G401 (cell line): ENCODE data around the gene DHCR7. TPM values are rescaled to one million over a fixed set of nuclear protein-coding genes. Genes with fewer than 3 reads are reported as not detected.

ENCODE experiments used
- DNase-seq: peaks from one replicate; pipeline ENCODE4 v3.0.0-alpha.2; 2015; ENCODE audit warnings: low spot score
- in situ Hi-C: cut with HindIII; loops from 2 replicates; pipeline ENCODE4 v1.10.0; 2016; ENCODE audit warnings: low sequenced_read_pairs, mixed read lengths
- total RNA-seq: library from RNA; depleted of rRNA; stranded (reverse); fragments of >200 nt; shearing (Covaris generic); gene quantifications from 2 replicates; pipeline ENCODE4 v1.2.3, GENCODE V29; 2014

The DHCR7 gene
- total RNA-seq, 1 experiment from 2014 or later = 71.8 TPM

GRCh38 chr11:71443736-71444445 lies 4.3 kb downstream of the DHCR7 start:
- in situ Hi-C loops = no loop called here
- no peak for DNase-seq

GRCh38 chr11:71442880-71443279 lies 5.3 kb downstream of the DHCR7 start:
- no peak for DNase-seq
- in situ Hi-C loops = no loop called here

- DNase-seq = no peak
- in situ Hi-C loops = no loop called here
Measured at GRCh38 chr11:71442123-71442522, 6.1 kb downstream of the DHCR7 start.

GRCh38 chr11:71441251-71441650 lies 6.9 kb downstream of the DHCR7 start:
- DNase-seq = no peak
- in situ Hi-C loops = no loop called here

- in situ Hi-C loops = no loop called here
- no peak for DNase-seq
Measured at GRCh38 chr11:71440021-71440755, 8.0 kb downstream of the DHCR7 start.

GRCh38 chr11:71438650-71439049 lies 9.5 kb downstream of the DHCR7 start:
- DNase-seq = no peak
- in situ Hi-C loops = no loop called here

GRCh38 chr11:71437879-71438278 lies 10.3 kb downstream of the DHCR7 start:
- in situ Hi-C loops = no loop called here
- DNase-seq = no peak

- in situ Hi-C loops = no loop called here
- DNase-seq = no peak
Measured at GRCh38 chr11:71437399-71437798, 10.8 kb downstream of the DHCR7 start.

- DNase-seq = no peak
- in situ Hi-C loops = no loop called here
Measured at GRCh38 chr11:71436861-71437260, 11.3 kb downstream of the DHCR7 start.

- in situ Hi-C loops = no loop called here
- no peak for DNase-seq
Measured at GRCh38 chr11:71435278-71435951, 12.8 kb downstream of the DHCR7 start.

GRCh38 chr11:71434576-71435130 lies 13.5 kb downstream of the DHCR7 start:
- in situ Hi-C loops = no loop called here

GRCh38 chr11:71433648-71434450 lies 14.3 kb downstream of the DHCR7 start:
- in situ Hi-C loops = no loop called here
- DNase-seq = peak; percentile 56

More at GRCh38 chr11:71434576-71435130, 13.5 kb downstream of the DHCR7 start:
- DNase-seq = no peak

- in situ Hi-C loops = no loop called here
- DNase-seq = no peak
Measured at GRCh38 chr11:71432761-71433647, 15.2 kb downstream of the DHCR7 start.

- in situ Hi-C loops = no loop called here
- DNase-seq = no peak
Measured at GRCh38 chr11:71431271-71431670, 16.9 kb downstream of the DHCR7 start.

- in situ Hi-C loops = no loop called here
- no peak for DNase-seq
Measured at GRCh38 chr11:71430166-71430565, 18.0 kb downstream of the DHCR7 start.

GRCh38 chr11:71429701-71430100 lies 18.5 kb downstream of the DHCR7 start:
- no peak for DNase-seq
- in situ Hi-C loops = no loop called here

GRCh38 chr11:71428861-71429435 lies 19.2 kb downstream of the DHCR7 start:
- in situ Hi-C loops = no loop called here
- no peak for DNase-seq

- in situ Hi-C loops = no loop called here
Measured at GRCh38 chr11:71426413-71426812, 21.8 kb downstream of the DHCR7 start.

More at GRCh38 chr11:71426413-71426812, 21.8 kb downstream of the DHCR7 start:
- no peak for DNase-seq
